Measurements from ENCODE around the gene RAB44. TPM values are rescaled to one million over a fixed set of nuclear protein-coding genes. Genes with fewer than 3 reads are reported as not detected.

The RAB44 gene
- total and polyA plus RNA-seq, 8 donors = 0.15 to 2.5 (median 0.23) TPM; not detected in 3

DNA sequence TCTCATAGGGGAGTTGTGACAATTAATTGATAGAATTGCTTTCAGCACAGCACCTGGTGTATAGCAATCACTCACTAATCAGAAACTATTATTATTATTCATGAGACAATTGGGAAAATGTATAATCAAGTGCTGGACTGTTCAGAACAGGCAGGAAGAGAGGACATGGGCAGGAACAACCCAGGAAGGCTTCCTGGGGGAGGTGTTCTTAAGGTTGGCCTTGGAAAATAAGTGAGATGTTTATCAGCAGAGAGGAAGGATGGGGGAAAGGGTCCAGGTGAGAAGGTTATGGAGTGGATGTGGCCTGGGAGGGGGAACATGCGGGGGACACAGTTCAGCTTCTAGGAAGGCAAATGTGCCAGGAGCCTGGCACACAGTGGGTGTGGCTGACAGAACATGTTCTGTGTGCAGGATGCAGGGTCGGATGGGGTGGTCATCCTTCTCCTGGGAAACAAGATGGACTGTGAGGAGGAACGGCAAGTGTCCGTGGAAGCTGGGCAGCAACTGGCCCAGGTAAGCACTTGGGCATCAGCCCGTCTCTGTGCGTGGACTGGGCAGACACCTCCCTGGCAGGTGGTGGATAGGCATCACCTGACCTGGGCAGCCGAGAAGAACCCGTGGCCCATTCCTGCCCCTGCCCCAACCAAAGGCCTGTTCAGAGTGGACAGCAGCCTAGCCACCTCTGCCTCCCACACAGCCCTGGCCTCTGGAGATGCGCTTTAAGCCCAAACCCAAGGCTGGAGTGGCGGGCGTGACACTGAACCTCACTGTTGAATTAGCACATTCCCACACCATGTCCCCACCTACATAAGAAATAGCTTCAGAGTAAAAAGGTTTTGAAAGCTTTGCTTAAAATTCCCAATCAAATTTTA, 30.9 kb downstream of the RAB44 start:
- Histone ChIP-seq H3K9me3 (no peaks in the 10 kb centered on the region), H3K27ac (no peak overlapping the region), H3K4me3 (no peak overlapping the region), H3K4me1 (peaks cover 0 to 8% (median 0%) of the 10 kb centered on the region in 4 donors), H3K36me3 (no peaks in the 10 kb centered on the region), H3K27me3 (no peaks in the 10 kb centered on the region)
- intact Hi-C loops (cut with DNase I; ENCODE audit: low total_unique reads) = no loop called here
- 76 to 92% (median 83%) methylated on average over 9 to 11 of the region's 11 CpGs for WGBS, 5 donors
- TF ChIP-seq POLR2AphosphoS5 (IDR thresholded peaks at IDR 0.05) = no peak
- TF ChIP-seq, protein P1, sequence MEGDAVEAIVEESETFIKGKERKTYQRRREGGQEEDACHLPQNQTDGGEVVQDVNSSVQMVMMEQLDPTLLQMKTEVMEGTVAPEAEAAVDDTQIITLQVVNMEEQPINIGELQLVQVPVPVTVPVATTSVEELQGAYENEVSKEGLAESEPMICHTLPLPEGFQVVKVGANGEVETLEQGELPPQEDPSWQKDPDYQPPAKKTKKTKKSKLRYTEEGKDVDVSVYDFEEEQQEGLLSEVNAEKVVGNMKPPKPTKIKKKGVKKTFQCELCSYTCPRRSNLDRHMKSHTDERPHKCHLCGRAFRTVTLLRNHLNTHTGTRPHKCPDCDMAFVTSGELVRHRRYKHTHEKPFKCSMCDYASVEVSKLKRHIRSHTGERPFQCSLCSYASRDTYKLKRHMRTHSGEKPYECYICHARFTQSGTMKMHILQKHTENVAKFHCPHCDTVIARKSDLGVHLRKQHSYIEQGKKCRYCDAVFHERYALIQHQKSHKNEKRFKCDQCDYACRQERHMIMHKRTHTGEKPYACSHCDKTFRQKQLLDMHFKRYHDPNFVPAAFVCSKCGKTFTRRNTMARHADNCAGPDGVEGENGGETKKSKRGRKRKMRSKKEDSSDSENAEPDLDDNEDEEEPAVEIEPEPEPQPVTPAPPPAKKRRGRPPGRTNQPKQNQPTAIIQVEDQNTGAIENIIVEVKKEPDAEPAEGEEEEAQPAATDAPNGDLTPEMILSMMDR (IDR thresholded peaks at IDR 0.05) = no peak
- TF ChIP-seq POLR2A (IDR thresholded peaks at IDR 0.05) = no peak
- no peak for TF ChIP-seq EP300 (IDR thresholded peaks at IDR 0.05)
- no peak for DNase-seq

DNA sequence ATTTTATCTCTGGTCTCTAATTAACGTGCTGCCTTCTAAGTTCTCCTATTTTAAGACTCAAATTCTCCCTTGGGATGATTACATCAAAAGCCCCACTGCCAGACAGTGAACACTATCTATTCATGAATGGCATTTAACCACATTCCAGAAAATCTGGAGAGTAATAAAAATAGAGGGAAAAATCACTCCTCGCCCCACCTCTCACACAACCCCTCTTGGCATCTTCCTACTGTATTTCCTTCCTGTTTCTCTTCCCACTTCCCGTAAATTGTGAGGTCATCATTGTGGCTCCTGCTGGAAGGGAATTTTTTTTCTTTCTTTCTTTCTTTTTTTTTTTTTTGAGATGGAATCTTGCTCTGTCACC, 31.5 kb downstream of the RAB44 start:
- H3K4me3 ChIP-seq = no peak overlapping the region
- H3K9me3 ChIP-seq = no peaks in the 10 kb centered on the region
- H3K27me3 ChIP-seq = no peaks in the 10 kb centered on the region
- H3K36me3 ChIP-seq = no peaks in the 10 kb centered on the region
- H3K27ac ChIP-seq = no peak overlapping the region
- no peak for TF ChIP-seq POLR2AphosphoS5 (IDR thresholded peaks at IDR 0.05)
- TF ChIP-seq, protein P1 (IDR thresholded peaks at IDR 0.05) = no peak
- TF ChIP-seq EP300 (IDR thresholded peaks at IDR 0.05) = no peak
- no peak for TF ChIP-seq POLR2A (IDR thresholded peaks at IDR 0.05)
- intact Hi-C loops (cut with DNase I; ENCODE audit: low total_unique reads) = no loop called here
- peak in 1 of 2 donors; percentile 49 for DNase-seq
- 51 to 64% (median 58%) methylated on average over 3 of the region's 3 CpGs for WGBS, 5 donors
- H3K4me1 ChIP-seq = peaks cover 0 to 13% (median 0%) of the 10 kb centered on the region in 4 donors

DNA sequence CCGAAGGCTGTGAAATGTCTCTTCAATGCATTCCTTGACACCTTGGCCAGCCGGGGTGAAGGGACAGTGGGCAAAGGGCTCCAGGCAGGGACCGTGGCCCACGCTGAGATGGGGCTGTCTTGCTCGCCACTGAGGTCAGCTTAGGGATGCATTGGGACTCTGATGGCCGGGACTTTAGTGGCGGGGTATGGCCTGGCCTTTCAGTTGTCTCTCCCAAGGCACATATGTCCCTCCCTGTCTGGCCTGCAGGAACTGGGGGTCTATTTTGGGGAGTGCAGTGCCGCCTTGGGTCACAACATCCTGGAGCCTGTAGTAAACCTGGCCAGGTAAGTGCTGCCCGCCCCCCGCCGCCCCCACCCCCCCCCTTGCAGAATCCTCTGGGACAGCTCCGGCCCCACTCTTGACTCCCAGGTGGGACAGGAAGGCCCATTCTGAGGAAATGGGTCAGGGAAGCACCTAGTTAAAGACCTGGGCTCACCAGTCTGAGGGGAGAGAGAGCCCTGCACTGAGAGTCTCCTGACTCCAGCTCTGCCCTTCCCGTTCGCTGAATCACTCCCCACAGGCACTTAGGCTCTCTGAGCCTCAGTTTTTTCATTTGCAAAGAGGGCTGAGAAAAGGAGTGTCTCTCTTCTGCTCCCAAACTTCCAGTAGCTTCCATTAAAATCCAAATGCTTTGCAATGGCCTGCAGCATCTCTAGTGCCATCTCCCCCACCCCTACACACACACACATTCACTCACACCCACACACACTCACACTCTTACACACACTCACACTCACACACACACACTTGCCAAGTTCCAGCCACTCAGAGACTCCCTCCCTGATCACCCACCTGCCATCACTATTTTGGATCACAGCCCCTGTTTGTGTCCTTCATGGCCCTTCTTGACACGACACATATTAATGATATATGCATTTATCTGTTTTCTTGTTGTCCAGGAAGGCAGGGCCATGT, 33.1 kb downstream of the RAB44 start:
- H3K27me3 ChIP-seq = no peaks in the 10 kb centered on the region
- no peaks in the 10 kb centered on the region for H3K36me3 ChIP-seq
- no peaks in the 10 kb centered on the region for H3K9me3 ChIP-seq
- H3K4me1 ChIP-seq = peaks cover 6 to 29% (median 14%) of the 10 kb centered on the region in 4 donors
- H3K27ac ChIP-seq = no peak overlapping the region
- H3K4me3 ChIP-seq = no peak overlapping the region
- 85 to 90% (median 88%) methylated on average over 4 to 15 of the region's 15 CpGs for WGBS, 5 donors
- TF ChIP-seq POLR2A (IDR thresholded peaks at IDR 0.05) = no peak
- TF ChIP-seq EP300 (IDR thresholded peaks at IDR 0.05) = no peak
- no peak for TF ChIP-seq POLR2AphosphoS5 (IDR thresholded peaks at IDR 0.05)
- TF ChIP-seq, protein P1 (IDR thresholded peaks at IDR 0.05) = no peak
- DNase-seq = no peak
- intact Hi-C loops (cut with DNase I; ENCODE audit: low total_unique reads) = no loop called here

DNA sequence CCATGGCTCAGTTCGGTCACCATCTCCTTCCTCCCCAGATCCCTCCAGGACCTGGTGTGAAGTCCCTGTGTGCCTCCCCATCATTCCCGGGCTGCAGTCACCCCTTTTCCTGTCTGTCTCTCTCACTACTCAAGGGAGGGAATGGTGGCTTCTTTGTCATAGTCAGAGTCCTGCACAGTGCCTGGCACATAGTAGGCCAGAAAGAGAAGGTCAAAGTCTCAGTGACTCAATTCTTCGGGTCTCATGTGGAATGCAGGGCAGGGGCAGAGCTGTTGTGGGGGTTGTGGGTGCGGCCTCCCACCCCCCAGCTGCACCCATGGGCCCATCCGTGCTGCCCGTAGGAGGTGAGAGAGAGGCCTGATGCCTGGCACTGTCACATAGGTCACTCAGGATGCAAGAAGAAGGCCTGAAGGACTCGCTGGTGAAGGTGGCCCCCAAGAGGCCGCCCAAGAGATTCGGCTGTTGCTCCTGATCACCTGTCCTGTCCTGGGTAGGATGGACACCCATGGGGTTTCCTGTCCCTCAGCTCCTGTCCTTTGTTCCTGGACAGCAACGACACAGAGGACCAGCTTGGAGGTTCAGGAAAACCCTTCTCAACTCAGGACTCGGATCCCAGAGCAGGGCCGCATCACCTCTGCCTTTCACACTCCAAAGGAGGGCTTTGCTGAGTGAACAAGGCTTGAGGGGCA, 34.1 kb downstream of the RAB44 start:
- H3K36me3 ChIP-seq = no peaks in the 10 kb centered on the region
- DNase-seq = no peak
- H3K4me3 ChIP-seq = no peak overlapping the region
- H3K4me1 ChIP-seq = peaks cover 10 to 37% (median 19%) of the 10 kb centered on the region in 4 donors
- no peaks in the 10 kb centered on the region for H3K27me3 ChIP-seq
- TF ChIP-seq EP300 (IDR thresholded peaks at IDR 0.05) (no peak), POLR2AphosphoS5 (IDR thresholded peaks at IDR 0.05) (no peak), POLR2A (IDR thresholded peaks at IDR 0.05) (no peak)
- TF ChIP-seq, protein P1 (IDR thresholded peaks at IDR 0.05) = no peak
- 90 to 91% (median 91%) methylated on average over 8 to 12 of the region's 12 CpGs for WGBS, 5 donors
- no peaks in the 10 kb centered on the region for H3K9me3 ChIP-seq
- intact Hi-C loops (cut with DNase I; ENCODE audit: low total_unique reads) = no loop called here
- H3K27ac ChIP-seq = no peak overlapping the region

Measured in stomach (tissue), 9 donors.